IPS-NIHi7 (cell line): ENCODE results near the gene GPR12.

ENCODE experiments used
- DNase-seq: peaks from one replicate; pipeline ENCODE4 v3.0.0; 2012; ENCODE audit warnings: mixed read lengths; ENCODE audit errors: extremely low spot score

The GPR12 gene

DNA sequence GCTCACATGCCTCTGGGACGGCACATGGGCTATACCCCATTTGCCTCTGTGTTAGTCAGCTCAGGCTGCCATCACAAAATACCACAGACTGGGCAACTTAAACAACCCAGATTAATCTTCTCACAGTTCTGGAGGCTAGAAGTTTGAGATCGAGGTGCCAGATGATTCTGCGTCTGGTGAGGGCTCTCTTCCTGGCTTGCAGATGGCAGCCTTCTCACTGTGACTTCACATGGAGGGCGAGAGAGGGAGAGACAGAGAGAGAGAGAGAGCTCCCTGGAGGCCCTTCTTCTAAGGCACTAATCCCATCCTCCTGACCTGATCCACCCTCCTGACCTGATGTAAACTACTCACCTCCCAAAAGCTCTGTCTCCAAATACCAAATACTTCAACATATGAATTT lies 55.0 kb downstream of the GPR12 start:
- no peak for DNase-seq
